GM21619 (cell line): ENCODE results near the gene ZNF765.
A peak's percentile ranks its signal among the peaks of the same experiment; 100 is the strongest.
"Not testable (repeated sequence)": the region's sequence is repeated elsewhere in the genome, so short reads cannot be mapped to it uniquely, and the experiment has no call there.

ENCODE experiments used
- ATAC-seq: cut with Tn5 transposase; IDR thresholded peaks from one replicate; pipeline ENCODE4 v1.9.1; 2021; ENCODE audit not compliant: unreplicated experiment

Gene ZNF765

GRCh38 chr19:53394974-53395839 is at the start of gene ZNF765:
ZNF765 (plus strand) TSS chr19:53395149; CDS start chr19:53398016, 2,867 bp downstream.
- peak; percentile 85 for ATAC-seq

- no peak for ATAC-seq
Observed at GRCh38 chr19:53355739-53356138, 39.2 kb upstream of the ZNF765 start.

- no peak for ATAC-seq
Observed at GRCh38 chr19:53357821-53358581, 36.9 kb upstream of the ZNF765 start.

GRCh38 chr19:53360056-53360455 is 34.9 kb upstream of the ZNF765 start:
- ATAC-seq: not testable (repeated sequence)

GRCh38 chr19:53365134-53365898 is 29.6 kb upstream of the ZNF765 start, which contains the start of gene ZNF525:
ZNF525 (plus strand) TSS chr19:53365705; CDS start chr19:53372282, 6,577 bp downstream.
- peak; percentile 99 for ATAC-seq

GRCh38 chr19:53365899-53366493 is 29.0 kb upstream of the ZNF765 start:
- ATAC-seq: peak; percentile 47

GRCh38 chr19:53372196-53372595 is 22.8 kb upstream of the ZNF765 start:
- no peak for ATAC-seq

- no peak for ATAC-seq
Observed at GRCh38 chr19:53374288-53374687, 20.7 kb upstream of the ZNF765 start.

GRCh38 chr19:53374743-53375142 is 20.2 kb upstream of the ZNF765 start:
- no peak for ATAC-seq

GRCh38 chr19:53381376-53381775 is 13.6 kb upstream of the ZNF765 start:
- ATAC-seq: no peak

GRCh38 chr19:53388168-53388567 is 6.8 kb upstream of the ZNF765 start:
- no peak for ATAC-seq

- no peak for ATAC-seq
Observed at GRCh38 chr19:53388904-53389303, 6.0 kb upstream of the ZNF765 start.

- ATAC-seq: no peak
Observed at GRCh38 chr19:53389571-53389970, 5.4 kb upstream of the ZNF765 start.

GRCh38 chr19:53389978-53390377 is 5.0 kb upstream of the ZNF765 start:
- ATAC-seq: no peak

GRCh38 chr19:53394522-53394973 is 401 bp upstream of the ZNF765 start:
- no peak for ATAC-seq

GRCh38 chr19:53395840-53396524 is 1.0 kb downstream of the ZNF765 start:
- not testable (repeated sequence) for ATAC-seq

- ATAC-seq: no peak
Observed at GRCh38 chr19:53396525-53396868, 1.5 kb downstream of the ZNF765 start.

GRCh38 chr19:53397918-53398317 is 3.0 kb downstream of the ZNF765 start:
- ATAC-seq: not testable (repeated sequence)

- ATAC-seq: no peak
Observed at GRCh38 chr19:53409505-53410204, 14.7 kb downstream of the ZNF765 start.
